D721Med (cell line): ENCODE measurements around the gene AZIN2.

Experiments used
- DNase-seq: peaks from one replicate; pipeline ENCODE4 v3.0.0; 2011; ENCODE audit warnings: low spot score; ENCODE audit not compliant: insufficient read length
- FAIRE-seq: peaks from 2 replicates; lab custom pipeline; 2011; peaks lifted over from hg19 to GRCh38; lab: Jason Lieb, UNC
- TF ChIP-seq, protein P1 (sequence below): IDR thresholded peaks from 2 replicates; pipeline ENCODE4 v1.5.1; 2012; ENCODE audit warnings: mild to moderate bottlenecking, control low read depth; ENCODE audit not compliant: insufficient read depth; ENCODE audit errors: missing control alignments

The AZIN2 gene

DNA sequence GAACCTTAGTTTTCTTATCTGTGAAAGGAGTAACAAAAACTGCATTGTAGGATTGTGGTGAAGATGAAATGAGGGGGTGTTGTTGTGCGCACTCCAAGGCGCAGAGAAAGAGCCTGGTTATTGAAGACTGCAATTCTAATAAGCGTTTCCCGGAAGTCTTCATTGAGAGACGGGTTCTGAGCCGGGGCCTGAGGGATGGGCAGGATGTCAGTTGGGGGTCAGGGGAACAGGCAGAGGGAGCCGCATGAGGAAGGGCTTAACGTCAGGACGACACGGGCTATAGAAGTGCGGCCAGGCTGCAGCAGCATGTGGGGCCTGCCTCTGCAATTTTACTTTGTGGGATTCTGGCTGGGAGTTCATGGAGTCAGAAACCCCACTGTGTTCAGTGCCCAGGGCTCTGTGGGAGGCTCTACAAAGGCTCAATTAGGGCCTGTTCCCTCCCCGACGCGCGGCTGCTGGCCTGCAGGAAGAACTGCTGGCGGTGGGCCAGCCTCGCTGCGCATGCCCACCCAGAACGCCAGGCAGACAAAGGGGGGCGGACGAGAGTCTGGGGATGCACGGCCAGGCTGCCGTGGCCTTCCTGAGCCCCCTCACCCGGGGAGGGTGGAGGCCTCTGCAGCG is 80.2 kb downstream of the AZIN2 start:
- TF ChIP-seq, protein P1, sequence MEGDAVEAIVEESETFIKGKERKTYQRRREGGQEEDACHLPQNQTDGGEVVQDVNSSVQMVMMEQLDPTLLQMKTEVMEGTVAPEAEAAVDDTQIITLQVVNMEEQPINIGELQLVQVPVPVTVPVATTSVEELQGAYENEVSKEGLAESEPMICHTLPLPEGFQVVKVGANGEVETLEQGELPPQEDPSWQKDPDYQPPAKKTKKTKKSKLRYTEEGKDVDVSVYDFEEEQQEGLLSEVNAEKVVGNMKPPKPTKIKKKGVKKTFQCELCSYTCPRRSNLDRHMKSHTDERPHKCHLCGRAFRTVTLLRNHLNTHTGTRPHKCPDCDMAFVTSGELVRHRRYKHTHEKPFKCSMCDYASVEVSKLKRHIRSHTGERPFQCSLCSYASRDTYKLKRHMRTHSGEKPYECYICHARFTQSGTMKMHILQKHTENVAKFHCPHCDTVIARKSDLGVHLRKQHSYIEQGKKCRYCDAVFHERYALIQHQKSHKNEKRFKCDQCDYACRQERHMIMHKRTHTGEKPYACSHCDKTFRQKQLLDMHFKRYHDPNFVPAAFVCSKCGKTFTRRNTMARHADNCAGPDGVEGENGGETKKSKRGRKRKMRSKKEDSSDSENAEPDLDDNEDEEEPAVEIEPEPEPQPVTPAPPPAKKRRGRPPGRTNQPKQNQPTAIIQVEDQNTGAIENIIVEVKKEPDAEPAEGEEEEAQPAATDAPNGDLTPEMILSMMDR: no peak
- FAIRE-seq (no peak), DNase-seq (no peak)

DNA sequence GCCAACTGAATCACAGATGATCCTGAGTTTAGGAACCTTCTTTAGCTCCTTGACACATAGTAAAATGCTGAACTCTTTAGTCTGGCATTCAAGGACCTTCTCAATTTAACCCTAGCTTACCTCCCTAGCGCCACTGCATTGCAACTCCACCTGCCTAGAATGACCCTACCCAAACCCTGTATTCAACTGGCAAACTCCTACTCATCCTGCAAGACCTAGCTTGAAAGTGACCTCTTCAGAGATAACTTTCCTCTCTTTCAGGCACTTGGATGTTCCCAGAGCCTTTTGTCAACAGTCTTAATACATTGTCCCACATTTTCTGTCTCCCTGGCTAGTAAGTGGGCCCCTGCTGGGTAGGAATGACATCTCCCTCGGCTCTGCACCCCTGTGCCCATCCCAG is 81.2 kb downstream of the AZIN2 start:
- FAIRE-seq (no peak), DNase-seq (no peak)
- TF ChIP-seq, protein P1: no peak

DNA sequence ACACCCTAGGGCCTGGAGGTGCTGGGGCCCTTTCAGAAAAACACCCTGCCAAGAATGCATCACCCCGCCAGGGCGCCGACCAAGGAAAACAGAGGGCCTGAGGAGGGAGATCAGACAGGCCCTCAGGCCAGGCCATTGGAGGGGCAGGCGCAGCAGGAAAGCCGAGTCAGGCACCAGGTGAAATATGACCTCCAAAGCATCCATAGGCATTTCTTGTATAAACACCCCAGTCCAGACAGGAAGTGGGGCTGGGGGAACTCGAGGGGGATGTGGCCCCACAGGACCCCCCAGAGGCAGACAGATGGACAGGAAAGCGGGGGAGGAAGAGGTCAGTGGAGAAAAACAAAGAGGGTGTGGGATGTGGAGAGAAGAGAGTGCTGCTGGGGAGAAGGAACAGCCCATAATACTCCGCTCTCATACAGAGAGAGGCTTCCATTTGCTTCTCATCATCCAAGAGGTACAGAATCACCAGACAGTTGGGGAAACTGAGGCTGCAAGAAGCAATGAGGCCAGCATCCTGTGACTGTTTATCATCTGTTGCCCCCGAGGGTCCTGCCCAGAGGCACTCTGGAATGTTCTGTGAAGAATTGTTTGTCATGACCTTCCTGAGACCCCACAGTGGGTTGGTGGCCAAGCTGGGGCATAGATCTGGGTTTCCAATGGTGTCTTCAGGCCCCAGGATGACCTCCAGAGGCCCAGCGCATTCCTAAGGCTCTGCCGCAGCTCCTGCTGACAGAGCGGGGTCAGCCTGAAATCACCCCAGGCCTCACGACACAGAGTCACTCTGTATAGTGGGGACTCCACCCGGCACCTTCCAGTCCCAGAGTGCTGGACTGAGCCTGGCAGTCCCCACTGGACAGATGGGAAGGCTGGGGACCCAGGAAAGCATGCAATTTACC is 82.9 kb downstream of the AZIN2 start:
- FAIRE-seq (no peak), DNase-seq (no peak)
- TF ChIP-seq, protein P1: no peak

DNA sequence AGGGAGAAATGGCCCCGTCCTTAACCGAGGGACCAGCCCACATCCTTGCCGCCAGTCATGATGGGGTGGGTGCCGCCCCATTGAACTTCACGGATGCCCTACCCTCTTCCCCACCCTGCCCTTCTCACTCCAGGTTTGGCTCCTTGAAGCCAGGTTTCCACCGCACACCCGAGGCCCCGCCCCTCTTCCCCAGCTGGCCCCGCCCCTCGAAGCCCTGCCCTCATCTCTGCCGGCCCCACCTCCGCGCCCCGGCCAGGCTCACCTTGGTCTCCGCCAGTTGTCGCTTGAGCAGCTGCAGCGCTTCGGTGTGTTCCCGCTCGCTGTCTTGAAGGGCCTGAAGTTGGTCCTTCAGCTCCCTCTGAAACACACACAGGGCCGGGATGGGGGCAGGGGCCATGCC is 84.3 kb downstream of the AZIN2 start:
- FAIRE-seq: no peak
- DNase-seq: no peak
- TF ChIP-seq, protein P1: no peak

DNA sequence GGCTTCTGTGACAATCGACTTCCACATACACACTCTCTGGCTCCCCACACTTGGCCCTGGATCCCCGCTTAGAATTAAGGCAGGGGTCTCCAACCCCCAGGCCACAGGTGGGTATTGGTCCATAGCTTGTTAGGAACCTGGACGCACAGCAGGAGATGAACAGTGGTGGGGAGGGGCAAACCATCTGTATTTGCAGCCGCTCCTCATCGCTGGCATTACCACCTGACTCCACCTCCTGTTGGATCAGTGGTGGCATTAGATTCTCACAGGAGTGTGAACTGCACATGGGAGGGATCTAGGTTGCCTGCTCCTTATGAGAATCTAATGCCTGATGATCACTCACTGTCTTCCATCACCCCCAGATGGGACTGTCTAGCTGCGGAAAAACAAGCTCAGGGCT is 84.9 kb downstream of the AZIN2 start:
- TF ChIP-seq, protein P1: no peak
- DNase-seq (no peak), FAIRE-seq (no peak)

DNA sequence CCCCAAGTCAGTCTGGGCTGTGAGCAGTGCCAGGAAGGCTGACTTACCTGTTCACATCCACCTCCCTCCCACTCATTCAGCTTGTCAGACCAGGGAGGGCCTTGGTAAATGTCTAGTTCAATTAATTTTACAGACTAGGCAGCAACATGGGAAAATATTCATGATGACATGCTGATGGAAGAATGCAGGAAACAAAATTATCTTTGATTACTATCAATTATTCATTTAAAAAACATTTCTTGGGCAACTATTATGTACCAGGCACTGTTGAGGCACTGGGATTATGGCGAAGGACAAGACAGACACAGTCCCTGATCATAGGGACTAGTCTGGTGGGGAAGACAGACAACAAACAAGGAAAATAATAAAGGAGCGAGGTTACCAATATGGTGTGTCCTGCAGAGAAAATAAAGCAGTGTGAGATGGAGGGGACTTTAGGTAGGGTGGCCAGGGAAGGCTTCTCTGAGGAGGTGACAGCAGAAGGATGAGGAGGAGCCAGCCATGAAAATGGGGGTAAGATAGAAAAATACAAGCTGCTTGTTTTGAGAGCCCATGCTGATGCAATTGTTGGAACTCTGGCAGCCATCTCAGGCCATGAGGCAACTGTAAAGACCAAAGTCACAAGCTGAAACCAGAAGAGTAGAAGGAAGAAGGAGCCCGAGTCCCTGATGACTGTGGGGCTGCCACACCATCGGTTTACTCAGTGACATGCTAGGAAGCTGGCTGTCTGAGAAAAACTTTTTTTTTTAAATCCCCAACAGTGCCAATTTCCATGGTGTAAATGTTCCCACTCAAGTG is 86.9 kb downstream of the AZIN2 start:
- DNase-seq (no peak), FAIRE-seq (no peak)
- TF ChIP-seq, protein P1: no peak
